ENCODE measurements around the gene LANCL3. TPM values are rescaled to one million over a fixed set of nuclear protein-coding genes. Genes with fewer than 3 reads are reported as not detected.

Gene LANCL3
- total RNA-seq, 1 experiment from 2014 or later, result not detected

DNA sequence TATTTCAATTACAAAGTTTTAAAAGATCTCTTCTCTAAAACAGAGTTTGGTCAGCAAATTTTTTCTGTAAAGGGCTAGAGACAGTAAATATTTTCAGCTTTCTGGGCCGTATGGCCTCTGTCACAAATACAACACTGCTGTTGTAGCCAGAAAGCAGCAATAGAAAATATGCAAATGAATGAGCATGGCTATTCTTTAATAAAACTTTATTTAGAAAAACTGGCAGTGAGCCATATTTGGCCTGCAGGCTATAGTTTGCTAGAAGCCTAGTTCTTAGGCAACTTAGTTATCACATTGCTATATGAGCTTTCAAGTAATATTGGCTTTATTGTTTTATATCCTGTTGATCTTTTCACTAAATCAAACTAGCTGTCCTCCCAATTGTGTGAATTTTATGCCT is 87.6 kb downstream of the LANCL3 start:
- CTCF ChIA-PET, result no interaction called here
- no peaks in the 10 kb centered on the region for H3K4me1 ChIP-seq
- POLR2A ChIA-PET, result no interaction called here
- no peaks in the 10 kb centered on the region for H3K9me3 ChIP-seq
- Mint-ChIP-seq H3K27me3 (ENCODE audit: insufficient read depth, unreplicated experiment) (peaks cover 9% of the 10 kb centered on the region), H3K36me3 (ENCODE audit: insufficient read depth, unreplicated experiment) (no peaks in the 10 kb centered on the region), H3K9me3 (ENCODE audit: unreplicated experiment) (no peaks in the 10 kb centered on the region), H3K4me3 (ENCODE audit: unreplicated experiment) (no peak overlapping the region), H3K27ac (ENCODE audit: unreplicated experiment) (no peak overlapping the region), H3K4me1 (ENCODE audit: low read depth, unreplicated experiment) (no peaks in the 10 kb centered on the region)
- TF ChIP-seq CTCF (IDR thresholded peaks at IDR 0.05; ENCODE audit: insufficient read depth in 1 of 2, low read depth in 1 of 2, low read length in 1 of 2, severe bottlenecking in 1 of 2, unreplicated experiment in 1 of 2), result no peak
- BruUV-seq (replicated peaks), result no TSS peak
- no peaks in the 10 kb centered on the region for H3K27me3 ChIP-seq (replicated peaks; ENCODE audit: control insufficient read depth, insufficient read depth, low read length)
- intact Hi-C loops (cut with micrococcal nuclease; ENCODE audit: unreplicated experiment), result no loop called here
- H3K36me3 ChIP-seq (ENCODE audit: control insufficient read depth, insufficient read depth, low read length), result no peaks in the 10 kb centered on the region
- DNase-seq, result no peak
- no peak overlapping the region for H3K4me3 ChIP-seq (ENCODE audit: low read depth, low read length)

DNA sequence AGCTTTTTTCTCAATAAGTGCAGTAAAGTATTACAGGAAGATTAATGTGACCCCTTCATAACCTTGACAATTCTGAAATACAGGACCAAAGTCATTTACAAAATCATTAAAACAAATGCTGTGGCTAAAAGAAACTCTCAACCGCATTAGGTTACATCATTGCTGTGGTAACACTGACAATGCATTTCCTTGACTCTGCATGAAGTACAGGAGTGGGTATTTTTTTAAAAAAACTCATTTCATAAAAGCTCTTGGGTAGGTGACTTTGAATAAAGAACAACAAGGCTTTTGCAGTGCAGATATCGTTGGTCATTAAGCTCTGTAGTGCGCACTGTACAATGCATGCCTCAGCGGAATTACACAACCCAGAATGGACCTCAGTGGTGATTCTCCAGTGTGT is 90.7 kb downstream of the LANCL3 start:
- intact Hi-C loops (cut with micrococcal nuclease; ENCODE audit: unreplicated experiment), result no loop called here
- Mint-ChIP-seq H3K27me3 (ENCODE audit: insufficient read depth, unreplicated experiment) (no peaks in the 10 kb centered on the region), H3K36me3 (ENCODE audit: insufficient read depth, unreplicated experiment) (no peaks in the 10 kb centered on the region), H3K4me3 (ENCODE audit: unreplicated experiment) (no peak overlapping the region), H3K9me3 (ENCODE audit: unreplicated experiment) (no peaks in the 10 kb centered on the region), H3K4me1 (ENCODE audit: low read depth, unreplicated experiment) (no peaks in the 10 kb centered on the region), H3K27ac (ENCODE audit: unreplicated experiment) (no peak overlapping the region)
- no peaks in the 10 kb centered on the region for H3K27me3 ChIP-seq (replicated peaks; ENCODE audit: control insufficient read depth, insufficient read depth, low read length)
- POLR2A ChIA-PET, result no interaction called here
- no peak for TF ChIP-seq CTCF (IDR thresholded peaks at IDR 0.05; ENCODE audit: insufficient read depth in 1 of 2, low read depth in 1 of 2, low read length in 1 of 2, severe bottlenecking in 1 of 2, unreplicated experiment in 1 of 2)
- no peaks in the 10 kb centered on the region for H3K4me1 ChIP-seq
- no peak overlapping the region for H3K4me3 ChIP-seq (ENCODE audit: low read depth, low read length)
- BruUV-seq (replicated peaks), result no TSS peak
- H3K9me3 ChIP-seq, result no peaks in the 10 kb centered on the region
- CTCF ChIA-PET, result no interaction called here
- no peaks in the 10 kb centered on the region for H3K36me3 ChIP-seq (ENCODE audit: control insufficient read depth, insufficient read depth, low read length)
- no peak for DNase-seq

- H3K9me3 Mint-ChIP-seq (ENCODE audit: unreplicated experiment), result no peaks in the 10 kb centered on the region
- CTCF ChIA-PET, result no interaction called here
Observed at GRCh38 chrX:37666516-37666915, 95.1 kb downstream of the LANCL3 start.

More at GRCh38 chrX:37666516-37666915, 95.1 kb downstream of the LANCL3 start:
- Histone ChIP-seq H3K4me1 (no peaks in the 10 kb centered on the region), H3K27me3 (replicated peaks; ENCODE audit: control insufficient read depth, insufficient read depth, low read length) (no peaks in the 10 kb centered on the region), H3K9me3 (no peaks in the 10 kb centered on the region), H3K4me3 (ENCODE audit: low read depth, low read length) (no peak overlapping the region), H3K36me3 (ENCODE audit: control insufficient read depth, insufficient read depth, low read length) (no peaks in the 10 kb centered on the region)
- Mint-ChIP-seq H3K27me3 (ENCODE audit: insufficient read depth, unreplicated experiment) (no peaks in the 10 kb centered on the region), H3K4me1 (ENCODE audit: low read depth, unreplicated experiment) (no peaks in the 10 kb centered on the region), H3K36me3 (ENCODE audit: insufficient read depth, unreplicated experiment) (peaks cover 3% of the 10 kb centered on the region), H3K4me3 (ENCODE audit: unreplicated experiment) (no peak overlapping the region), H3K27ac (ENCODE audit: unreplicated experiment) (no peak overlapping the region)
- intact Hi-C loops (cut with micrococcal nuclease; ENCODE audit: unreplicated experiment), result no loop called here
- POLR2A ChIA-PET, result no interaction called here
- no peak for TF ChIP-seq CTCF (IDR thresholded peaks at IDR 0.05; ENCODE audit: insufficient read depth in 1 of 2, low read depth in 1 of 2, low read length in 1 of 2, severe bottlenecking in 1 of 2, unreplicated experiment in 1 of 2)
- DNase-seq, result no peak
- BruUV-seq (replicated peaks), result no TSS peak

Data from Caco-2 (cell line).